ENCODE measurements around the gene SRSF11.

DNA sequence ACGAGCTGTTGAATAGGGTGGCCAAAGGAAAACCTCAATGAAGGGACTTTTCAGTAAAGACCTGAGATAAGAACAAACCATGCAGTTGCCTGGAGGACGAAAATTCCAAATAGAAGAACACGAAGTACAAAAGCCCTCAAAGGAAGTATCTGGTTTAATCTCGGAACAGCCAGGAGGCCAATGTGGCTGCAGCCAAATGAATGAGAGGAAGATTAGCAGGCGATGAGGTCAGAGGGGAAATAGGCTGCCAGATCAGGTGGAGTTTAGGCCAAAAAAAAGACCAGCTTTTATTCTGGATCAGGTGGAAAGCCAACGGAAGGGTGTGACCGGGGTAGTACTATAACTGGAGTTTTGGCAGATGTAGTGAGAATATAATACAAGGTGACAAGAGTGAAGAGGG is 43.7 kb downstream of the SRSF11 start:
- TF ChIP-seq POLR2AphosphoS5 (IDR thresholded peaks at IDR 0.05; ENCODE audit: low read depth, low read length), result no peak
- TF ChIP-seq, protein P1, sequence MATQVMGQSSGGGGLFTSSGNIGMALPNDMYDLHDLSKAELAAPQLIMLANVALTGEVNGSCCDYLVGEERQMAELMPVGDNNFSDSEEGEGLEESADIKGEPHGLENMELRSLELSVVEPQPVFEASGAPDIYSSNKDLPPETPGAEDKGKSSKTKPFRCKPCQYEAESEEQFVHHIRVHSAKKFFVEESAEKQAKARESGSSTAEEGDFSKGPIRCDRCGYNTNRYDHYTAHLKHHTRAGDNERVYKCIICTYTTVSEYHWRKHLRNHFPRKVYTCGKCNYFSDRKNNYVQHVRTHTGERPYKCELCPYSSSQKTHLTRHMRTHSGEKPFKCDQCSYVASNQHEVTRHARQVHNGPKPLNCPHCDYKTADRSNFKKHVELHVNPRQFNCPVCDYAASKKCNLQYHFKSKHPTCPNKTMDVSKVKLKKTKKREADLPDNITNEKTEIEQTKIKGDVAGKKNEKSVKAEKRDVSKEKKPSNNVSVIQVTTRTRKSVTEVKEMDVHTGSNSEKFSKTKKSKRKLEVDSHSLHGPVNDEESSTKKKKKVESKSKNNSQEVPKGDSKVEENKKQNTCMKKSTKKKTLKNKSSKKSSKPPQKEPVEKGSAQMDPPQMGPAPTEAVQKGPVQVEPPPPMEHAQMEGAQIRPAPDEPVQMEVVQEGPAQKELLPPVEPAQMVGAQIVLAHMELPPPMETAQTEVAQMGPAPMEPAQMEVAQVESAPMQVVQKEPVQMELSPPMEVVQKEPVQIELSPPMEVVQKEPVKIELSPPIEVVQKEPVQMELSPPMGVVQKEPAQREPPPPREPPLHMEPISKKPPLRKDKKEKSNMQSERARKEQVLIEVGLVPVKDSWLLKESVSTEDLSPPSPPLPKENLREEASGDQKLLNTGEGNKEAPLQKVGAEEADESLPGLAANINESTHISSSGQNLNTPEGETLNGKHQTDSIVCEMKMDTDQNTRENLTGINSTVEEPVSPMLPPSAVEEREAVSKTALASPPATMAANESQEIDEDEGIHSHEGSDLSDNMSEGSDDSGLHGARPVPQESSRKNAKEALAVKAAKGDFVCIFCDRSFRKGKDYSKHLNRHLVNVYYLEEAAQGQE (IDR thresholded peaks at IDR 0.05; ENCODE audit: insufficient read depth in 1 of 2, low read depth in 2 of 2, low read length in 2 of 2), result no peak
